GM18873 (cell line): ENCODE data around the gene ZNF474.

Source experiments
- ATAC-seq: cut with Tn5 transposase; IDR thresholded peaks from one replicate; pipeline ENCODE4 v1.9.1; 2021; ENCODE audit warnings: mild to moderate bottlenecking, moderate library complexity, moderate number of reproducible peaks; ENCODE audit not compliant: unreplicated experiment, low FRiP score

ZNF474 gene

DNA sequence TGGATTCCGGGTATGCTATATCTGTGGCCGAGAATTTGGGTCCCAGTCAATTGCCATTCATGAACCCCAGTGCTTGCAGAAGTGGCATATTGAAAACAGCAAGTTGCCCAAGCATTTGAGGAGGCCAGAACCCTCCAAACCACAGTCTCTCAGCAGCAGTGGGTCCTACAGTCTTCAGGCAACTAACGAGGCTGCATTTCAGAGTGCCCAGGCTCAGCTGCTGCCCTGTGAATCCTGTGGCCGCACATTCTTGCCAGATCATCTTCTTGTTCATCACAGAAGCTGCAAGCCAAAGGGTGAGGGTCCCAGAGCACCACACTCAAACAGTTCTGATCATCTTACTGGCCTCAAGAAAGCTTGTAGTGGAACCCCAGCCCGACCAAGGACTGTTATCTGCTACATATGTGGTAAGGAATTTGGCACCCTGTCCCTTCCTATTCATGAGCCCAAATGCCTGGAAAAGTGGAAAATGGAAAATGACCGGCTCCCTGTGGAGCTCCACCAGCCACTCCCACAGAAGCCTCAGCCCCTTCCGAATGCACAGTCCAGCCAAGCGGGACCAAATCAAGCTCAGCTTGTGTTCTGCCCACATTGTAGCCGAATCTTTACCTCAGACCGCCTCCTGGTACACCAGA is 23.0 kb downstream of the ZNF474 start:
- ATAC-seq: no peak

DNA sequence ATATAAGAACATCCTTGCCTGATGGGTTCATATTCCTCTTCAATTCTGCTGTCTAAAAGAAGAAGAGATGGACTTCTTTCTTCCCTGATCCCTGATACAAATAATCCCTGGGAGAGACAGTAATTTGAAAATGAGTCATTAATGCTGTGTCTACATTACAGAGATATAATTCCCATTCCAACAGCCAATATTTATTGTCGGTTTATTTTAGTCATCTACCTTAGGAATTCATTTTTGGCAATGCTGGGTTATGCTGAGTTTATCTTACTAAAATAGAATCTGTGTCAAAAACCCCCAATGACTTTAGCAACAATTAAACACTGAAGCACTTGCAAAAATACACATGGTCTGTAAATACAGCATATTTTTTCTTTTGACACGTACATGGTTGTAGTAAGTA is 23.9 kb downstream of the ZNF474 start:
- ATAC-seq: no peak

DNA sequence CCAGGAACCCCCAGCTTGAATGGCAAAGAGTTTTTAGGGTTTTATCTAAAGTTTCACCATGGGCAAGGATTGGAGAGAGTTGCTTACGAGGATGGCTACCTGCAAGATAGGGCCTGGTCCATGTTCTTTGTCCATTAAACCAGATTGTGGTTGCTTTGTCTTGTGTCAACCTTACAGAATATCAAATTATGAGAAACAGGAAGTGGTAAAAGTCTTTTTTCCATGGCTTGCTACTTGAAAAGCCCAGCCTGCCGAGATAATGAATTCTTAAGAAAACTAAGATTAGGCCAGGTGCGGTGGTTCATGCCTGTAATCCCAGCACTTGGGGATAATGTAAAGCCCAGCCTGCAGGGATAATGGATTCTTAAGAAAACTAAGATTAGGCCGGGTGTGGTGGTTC is 24.4 kb downstream of the ZNF474 start:
- no peak for ATAC-seq

DNA sequence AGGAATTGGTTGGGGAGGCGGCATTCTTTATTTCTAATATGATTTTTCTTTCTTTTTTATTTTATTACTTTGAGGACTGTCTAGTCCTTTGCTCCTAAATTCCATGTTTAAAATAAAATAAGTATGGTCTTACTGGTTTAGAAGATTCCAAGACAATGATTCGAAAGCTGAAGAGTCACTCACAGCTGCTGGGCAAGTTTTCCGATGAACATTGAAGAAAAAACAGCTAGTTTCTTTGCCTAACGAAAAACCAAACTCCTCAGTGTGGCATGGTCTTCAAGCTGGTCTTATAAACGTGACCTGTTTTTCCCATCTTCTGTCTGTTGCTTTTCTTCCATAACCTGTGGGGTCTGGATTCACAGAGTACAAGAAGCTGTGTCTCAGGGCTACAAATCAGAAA is 25.1 kb downstream of the ZNF474 start:
- no peak for ATAC-seq

DNA sequence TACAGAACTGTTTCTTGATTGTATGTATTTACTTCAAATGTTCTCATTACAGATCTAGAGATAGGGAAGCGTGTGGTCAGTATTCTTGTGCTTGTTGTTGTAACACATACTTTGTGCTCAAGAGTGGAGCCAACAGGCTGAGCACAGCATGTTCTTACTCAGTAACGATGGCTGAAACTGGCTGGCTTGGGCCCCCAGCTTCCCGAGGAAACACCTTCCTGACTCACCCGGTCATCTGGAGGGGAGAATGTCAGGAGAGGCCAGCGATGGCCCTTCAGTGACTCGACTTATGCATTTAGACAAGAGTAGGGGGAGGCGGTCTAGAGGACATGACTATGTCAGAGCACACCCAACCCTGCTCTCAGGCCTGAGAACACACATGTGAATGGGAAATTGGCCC is 25.6 kb downstream of the ZNF474 start:
- ATAC-seq: no peak

DNA sequence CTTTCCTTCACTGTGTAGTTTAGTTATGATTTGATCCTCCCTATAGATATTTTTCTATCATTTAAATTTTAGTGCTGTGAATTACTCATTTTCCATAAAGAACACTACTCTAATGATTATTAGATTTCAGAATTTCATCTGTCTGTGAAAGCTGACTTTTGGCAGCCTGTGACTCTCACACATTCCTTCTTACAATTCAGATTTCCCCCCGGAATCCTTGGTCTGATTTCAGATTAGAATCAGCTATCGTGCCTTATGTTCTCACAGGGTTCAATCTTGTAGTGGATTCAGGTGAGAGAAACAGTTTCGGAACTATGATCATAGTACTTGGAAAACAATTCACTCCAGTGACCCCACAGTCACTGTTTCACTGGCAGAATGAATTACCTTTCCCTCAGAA is 26.2 kb downstream of the ZNF474 start:
- no peak for ATAC-seq

DNA sequence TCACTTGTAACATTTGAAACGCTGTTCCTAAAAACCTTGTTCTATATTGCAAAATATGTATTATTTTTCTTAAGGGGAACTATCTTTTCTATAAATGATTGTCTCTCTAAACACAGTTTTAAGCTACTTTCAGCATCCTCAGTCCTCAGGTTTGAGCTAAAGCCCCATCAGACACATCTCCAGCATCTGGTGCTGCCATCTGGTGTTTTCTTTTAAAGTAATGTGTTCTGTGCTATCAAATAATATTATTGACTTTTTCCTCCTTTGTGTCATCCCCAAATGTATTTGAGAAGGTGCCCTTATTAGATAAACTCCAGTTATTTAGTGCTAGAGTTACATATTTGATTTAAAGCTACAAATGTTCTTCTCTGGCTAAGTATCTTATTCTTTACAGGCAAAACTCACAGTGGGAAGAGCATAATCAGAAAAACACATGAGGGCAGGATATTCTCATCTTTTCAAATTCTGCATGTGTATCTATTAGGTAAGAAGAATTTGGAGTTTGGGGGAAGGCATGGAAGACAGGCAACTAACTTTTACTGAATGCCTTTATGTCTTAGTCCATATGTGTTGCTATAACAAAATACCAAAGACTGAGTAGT is 27.5 kb downstream of the ZNF474 start:
- no peak for ATAC-seq

DNA sequence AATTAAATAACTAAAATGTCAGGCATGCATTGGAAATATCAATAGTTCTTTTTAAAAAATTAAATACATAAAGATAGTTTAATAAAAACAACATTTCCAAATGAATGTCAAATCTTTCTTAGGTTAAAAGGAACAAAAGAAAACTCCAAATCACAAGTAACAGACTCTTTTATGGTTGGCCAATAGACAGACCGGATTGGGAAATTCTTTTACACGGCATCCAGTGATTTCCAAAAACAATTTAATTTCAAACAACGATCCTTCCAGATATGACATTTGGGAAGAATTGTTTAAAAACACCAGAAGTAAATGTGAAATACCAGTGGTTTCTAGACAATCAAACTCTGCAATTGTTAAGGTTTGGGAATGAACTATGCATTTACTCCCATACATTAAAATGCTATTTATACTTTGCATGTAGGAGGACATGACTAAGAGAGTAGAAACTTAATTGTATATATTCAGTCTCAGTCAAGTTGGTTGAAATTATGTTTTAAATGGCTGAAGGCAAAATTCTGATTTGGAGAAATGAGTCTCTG is 32.8 kb downstream of the ZNF474 start:
- ATAC-seq: no peak

DNA sequence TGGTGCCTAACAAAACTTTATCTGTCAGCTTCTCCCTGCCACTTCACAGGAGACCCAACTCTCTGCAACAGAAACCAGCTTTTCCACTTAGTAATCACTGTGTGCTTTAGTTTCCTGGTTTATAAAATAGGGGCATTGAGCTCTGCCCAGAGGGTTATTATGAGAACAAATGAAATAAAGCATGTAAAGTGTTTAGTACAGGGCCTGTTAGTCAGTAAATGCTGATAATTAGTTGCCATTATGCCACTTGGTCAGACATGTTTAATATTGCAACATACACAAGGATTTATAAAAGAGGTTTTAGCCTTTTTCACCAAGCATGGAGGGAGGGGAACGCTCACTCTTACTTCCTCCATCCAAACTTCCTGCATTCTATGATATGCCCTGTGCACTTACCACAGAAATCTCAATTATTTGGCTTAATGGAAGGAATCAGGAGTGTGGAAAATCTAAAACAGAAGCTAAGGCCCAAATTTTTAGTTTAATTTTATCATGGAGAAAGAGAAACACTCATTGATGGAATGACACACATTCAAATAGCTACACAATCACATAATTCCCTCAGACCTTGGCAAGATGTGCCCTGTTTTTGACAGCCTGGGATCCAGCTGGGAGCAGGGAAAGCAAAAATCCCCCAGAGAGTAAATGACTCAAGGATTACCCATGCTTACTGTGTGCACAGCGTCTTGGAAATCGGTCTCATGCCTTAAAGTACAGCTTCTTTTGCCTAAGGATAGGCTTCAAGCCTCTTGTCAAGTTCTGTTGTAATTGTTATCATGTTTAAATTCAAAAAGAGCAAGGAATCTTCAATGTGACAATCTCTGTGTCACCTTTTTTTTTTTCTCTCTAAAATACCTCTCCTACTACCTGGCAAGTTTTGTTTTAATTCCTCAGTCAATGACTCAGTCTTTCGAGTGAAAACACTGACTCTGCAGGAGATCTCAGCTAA is 34.0 kb downstream of the ZNF474 start:
- no peak for ATAC-seq

DNA sequence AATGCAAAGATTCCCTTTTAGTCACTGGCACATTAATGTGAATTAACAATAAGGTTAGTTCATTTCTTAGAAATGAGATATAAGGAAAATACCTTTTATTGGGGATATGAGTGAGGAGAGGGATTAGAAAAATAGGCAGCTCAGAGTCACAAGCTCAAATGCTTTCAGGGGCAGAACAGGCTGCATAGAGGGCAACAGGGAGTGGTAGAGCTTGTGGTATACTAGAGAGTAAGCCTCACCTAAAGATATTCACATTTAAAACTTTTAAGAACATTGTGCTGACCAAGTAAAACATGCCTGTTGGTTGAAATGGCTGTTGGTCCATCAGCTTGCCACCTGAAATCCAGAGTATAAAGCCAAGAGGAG is 34.7 kb downstream of the ZNF474 start:
- ATAC-seq: no peak

DNA sequence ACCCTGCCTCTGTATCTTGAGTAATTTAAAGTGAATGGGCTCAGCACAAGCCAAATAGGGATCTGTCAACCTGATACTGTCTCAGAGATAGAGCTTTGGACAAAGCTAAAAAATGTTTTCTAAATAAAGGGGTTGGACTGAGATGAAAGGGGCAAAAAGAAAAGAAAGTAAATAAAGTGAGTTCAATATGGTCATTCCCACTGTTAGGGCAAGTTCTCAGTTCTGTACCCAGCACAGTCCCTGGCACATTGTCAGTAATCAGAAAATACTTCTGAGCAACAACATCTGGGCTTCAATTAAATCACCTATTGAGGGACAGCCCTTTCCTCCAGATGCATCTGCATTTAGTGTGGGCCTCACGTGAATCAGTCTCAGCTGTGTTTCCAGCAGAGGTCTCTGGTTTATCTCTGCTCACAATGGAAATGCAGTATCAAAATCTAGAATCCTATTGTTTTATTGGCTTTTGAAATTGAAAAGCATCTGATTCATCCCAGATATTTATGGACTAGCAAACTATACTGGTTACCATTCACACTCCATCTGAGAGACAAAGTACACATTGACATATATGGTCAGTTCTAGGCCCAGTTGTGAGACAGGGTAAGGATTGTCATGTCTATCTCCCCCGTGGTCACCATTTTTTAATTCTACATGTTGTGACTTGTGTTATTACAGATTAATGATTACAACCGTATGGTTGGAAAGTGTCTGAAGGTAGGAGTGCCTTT is 35.6 kb downstream of the ZNF474 start:
- no peak for ATAC-seq

DNA sequence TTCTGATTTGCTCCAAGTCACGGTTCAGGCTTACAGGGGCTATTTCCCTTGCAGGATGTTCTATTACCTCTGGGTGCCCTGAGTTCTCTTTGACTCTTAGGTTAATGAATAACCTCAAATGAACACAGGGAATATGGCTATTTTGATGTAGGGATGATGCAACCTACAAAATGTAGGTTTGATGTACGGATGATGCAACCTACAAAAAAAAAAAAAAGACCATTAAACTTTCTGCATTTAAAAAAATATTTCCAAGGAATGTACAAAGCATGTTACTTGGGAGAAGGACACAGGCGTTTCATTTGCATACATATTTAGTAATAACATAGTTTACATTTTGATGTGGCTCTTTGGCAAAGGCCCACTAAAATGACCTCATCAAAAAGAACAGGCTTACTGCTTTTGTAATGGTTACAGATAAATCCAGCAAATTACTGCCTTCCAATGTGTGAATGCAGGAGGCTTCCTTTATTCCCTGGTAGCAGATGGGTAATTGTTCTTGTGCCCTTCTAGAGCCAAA is 36.3 kb downstream of the ZNF474 start:
- ATAC-seq: no peak

DNA sequence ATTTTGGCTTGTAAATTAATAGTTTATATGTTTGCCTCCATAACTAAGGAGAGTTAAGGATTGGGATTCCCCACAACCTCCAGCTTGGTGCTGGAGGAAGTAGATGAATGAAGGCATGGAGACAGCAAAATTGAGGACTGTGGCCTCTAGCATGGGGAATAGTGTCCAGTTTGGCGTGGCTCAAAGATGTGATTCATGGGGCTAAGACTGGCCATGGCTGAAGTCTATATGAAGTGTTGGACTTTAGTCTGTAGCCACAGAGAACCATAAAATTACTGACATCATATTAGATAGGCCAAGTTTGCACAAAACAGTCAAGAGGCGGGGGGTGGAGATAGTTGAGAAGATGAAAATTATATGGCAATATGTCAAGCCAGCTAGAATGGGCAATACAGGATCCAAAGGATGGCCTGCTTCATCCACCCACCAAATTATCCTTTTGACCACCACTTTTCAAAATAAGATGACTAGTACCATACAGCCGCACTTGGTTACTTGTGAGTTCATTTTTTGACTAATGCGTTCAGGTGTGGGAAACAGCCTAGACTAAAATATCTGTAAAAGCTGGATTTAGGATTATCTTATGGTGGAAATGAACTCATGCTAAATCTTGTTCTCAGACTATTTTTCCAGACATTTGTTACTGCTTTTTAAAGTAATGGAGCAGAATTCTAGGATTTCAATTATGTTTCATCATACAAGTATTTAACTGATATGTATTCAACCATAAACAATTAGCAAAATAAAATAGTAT is 40.2 kb downstream of the ZNF474 start:
- no peak for ATAC-seq

DNA sequence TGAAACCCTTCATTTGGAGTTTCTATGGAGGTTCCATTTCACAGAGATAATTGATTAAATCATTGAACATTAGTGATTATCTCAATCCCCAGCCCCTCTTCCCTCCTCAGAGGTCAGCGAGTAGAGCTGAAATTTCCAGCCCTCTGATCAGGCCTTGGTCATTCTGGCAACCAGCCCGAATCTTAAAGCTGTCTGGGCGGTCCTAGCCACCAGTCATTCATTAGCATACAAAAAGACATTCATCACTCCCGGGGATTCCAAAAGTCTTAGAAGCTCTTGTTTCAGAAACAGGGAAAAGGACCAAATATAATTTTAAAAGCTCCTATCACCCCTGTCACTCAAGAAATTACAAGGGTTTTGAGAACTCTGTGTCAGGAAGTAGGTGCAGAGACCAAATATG is 41.3 kb downstream of the ZNF474 start:
- ATAC-seq: no peak

DNA sequence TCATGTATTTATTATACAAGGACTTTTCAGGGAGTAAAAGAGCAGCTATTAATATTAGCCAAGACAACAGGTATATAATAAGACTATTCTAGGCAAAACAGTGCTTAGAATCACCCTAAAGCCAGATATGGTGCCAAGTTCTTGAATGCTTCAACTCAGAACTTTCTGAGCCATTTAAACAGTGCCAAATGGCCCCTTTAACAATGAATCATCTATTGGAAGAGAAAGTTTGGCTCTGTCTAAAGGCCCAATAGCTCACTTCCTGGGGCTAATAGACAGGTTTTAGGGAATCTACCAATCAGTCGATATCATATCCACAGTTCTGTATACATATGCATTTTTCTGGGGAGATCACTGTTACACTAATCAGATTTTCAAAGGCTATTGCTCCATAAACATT is 42.9 kb downstream of the ZNF474 start:
- ATAC-seq: no peak

DNA sequence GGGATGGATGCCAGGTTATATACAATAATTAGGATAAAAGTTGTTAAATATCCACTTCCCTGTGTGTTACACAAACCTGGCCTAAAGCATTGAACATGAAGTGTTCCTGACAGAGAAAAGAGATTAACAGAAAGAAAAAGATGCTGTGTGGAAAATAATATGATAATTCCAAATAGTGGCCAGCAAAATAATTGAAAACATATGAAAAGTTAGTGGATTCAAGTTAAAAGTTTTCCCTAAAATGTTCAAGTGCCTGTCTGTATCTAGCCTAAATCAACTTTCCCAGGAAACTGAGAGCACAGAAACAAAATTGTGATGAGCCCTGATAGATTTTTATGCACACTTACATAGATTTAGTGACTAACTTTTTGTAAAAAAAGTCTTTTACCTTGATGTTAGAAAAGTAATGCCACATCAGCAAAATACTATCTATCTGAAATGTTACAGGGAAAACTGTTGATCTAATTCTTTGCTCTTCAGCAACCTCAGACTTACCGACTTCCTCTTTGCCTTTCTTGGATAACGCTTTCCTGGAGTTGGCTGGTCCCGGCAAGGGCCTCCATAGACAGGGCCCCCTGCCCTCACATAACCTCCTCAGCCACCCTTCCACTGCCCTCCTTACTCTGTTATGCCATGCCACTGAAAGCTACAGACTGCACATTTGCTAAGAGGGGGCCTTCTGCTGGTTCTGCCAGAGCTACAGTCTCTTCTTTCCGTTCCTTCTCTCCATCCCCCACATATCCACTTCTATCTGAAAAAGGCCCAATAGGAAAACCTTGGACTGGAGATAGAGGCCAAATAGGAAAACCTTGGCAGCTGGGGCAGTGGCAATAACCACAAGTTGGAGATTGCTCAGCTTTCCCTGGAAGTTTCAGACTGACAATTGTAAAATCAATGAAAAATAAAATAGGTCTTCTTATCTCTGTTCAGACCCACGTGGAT is 44.4 kb downstream of the ZNF474 start:
- no peak for ATAC-seq

DNA sequence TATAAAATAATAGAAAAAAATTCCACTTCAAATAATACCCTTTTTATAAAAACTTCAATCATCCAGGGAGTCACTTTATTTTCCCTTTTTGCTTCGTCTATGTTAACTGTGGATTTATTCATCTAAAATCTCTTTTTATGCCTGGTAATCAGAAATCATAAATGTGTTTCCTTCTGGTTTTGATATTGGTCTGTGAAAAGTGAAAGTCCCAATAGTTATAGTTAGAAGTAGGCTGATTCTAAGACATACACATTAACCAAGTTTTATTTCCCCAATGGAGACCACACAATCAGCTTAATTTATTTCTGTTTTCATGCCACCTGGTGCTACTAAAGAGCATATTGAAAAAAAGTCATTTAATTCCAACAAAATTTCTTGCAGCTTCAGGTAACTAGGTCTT is 45.7 kb downstream of the ZNF474 start:
- ATAC-seq: no peak

DNA sequence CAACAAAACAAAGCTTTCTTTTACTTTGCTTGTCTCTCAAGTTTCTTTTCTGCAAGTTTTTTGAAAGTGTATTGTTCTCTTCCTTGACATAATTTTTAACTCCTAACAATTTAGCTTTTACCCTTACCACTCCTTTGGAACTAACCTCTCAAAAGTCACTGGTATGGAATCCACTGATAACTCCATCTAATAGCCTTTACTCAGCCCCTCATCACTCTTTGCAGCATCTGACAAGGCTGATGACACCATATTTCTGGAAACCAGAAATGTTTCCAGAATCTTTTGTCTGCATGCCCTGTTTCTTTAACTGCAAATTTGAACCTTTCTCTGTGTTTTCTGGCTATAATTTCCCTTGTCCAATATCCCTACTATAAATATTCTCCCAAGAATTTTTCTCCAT is 46.5 kb downstream of the ZNF474 start:
- no peak for ATAC-seq

DNA sequence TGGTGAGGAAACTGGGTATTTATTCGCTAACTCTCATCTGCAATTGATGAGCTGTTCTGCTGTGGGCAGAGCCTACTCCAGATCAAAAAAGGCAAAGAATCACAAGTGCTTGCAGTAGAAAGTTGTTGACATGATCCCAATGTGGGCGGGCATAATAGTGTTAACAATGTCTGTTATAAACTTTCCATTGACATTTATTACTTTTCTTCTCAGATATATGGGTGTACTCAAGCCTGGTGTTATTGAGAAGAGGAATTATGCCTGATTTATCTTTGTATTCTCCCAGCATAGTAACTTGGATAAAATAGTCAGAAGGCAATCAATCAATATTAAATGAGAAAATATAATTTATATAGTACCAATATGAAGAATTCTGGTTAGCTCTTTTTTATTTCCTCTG is 47.8 kb downstream of the ZNF474 start:
- no peak for ATAC-seq
